B cell (primary cell): Measurements from ENCODE around the gene SLC22A17. TPM values are rescaled to one million over a fixed set of nuclear protein-coding genes. Genes with fewer than 3 reads are reported as not detected.

Source experiments
- ATAC-seq: fragments of 200-7000 bp; cut with Tn5 transposase; one replicate; pipeline ENCODE4 v1.10.0; 2021; ENCODE audit warnings: low read depth, mild to moderate bottlenecking, moderate number of reproducible peaks, moderate library complexity
- CTCF ChIA-PET: fragments of 350-600 bp; sonication (Branson Sonifier 250); formaldehyde crosslinking; loops from one replicate; lab custom pipeline; 2021; ENCODE audit warnings: antibody characterized with exemption, inconsistent platforms; lab: Charles Lee
- POLR2A ChIA-PET: fragments of 350-600 bp; sonication (Branson Sonifier 250); formaldehyde crosslinking; loops from one replicate; lab custom pipeline; 2021; ENCODE audit warnings: antibody characterized with exemption; lab: Charles Lee
- DNase-seq: peaks from one replicate; pipeline ENCODE4 v3.0.0; 2013
- H2AFZ ChIP-seq: 2 replicates; pipeline ENCODE4 v1.6.1; 2012; ENCODE audit warnings: mild to moderate bottlenecking, low read depth, low read length; ENCODE audit not compliant: insufficient read depth, poor library complexity, severe bottlenecking
- H3K27ac ChIP-seq, 2 donors: 1 replicate in 1 of 2; 2 replicates in 1 of 2; pipeline ENCODE4 v1.5.1; 2012 to 2013; ENCODE audit warnings: low read length in 2 of 2, mild to moderate bottlenecking in 2 of 2, moderate library complexity in 1 of 2
- H3K27me3 ChIP-seq, 4 experiments: fragments of 200-600 bp in 1 of 4; sonication (generic) in 1 of 4; replicated peaks in 1 of 4; 1 replicate in 2 of 4; 2 replicates in 2 of 4; pipeline versions ENCODE4 v1.6.1 to v1.7.0; 2013 to 2016; ENCODE audit warnings: low read length in 3 of 4, mild to moderate bottlenecking in 2 of 4, mixed read lengths in 1 of 4, moderate library complexity in 1 of 4; ENCODE audit not compliant: insufficient read depth in 4 of 4, control insufficient read depth in 3 of 4; ENCODE audit errors: control extremely low read depth in 1 of 4
- H3K36me3 ChIP-seq, 2 experiments: replicated peaks in 1 of 2; 1 replicate in 1 of 2; 2 replicates in 1 of 2; pipeline versions ENCODE4 v1.6.1 to v1.7.1; 2013; ENCODE audit warnings: low read length in 1 of 2; ENCODE audit not compliant: insufficient read depth in 2 of 2, control insufficient read depth in 1 of 2; ENCODE audit errors: control extremely low read depth in 1 of 2, extremely low read depth in 1 of 2
- H3K4me1 ChIP-seq, 2 donors: fragments of 200-600 bp in 1 of 2; sonication (generic) in 1 of 2; 1 replicate in 1 of 2; 2 replicates in 1 of 2; pipeline versions ENCODE4 v1.5.1 to v1.6.1; 2013 to 2017; ENCODE audit warnings: low read length in 2 of 2; ENCODE audit not compliant: control insufficient read depth in 2 of 2, insufficient read depth in 2 of 2
- H3K4me2 ChIP-seq: replicated peaks from 2 replicates; pipeline ENCODE3; 2012; ENCODE audit warnings: mild to moderate bottlenecking, low read depth, low read length; ENCODE audit not compliant: poor library complexity, severe bottlenecking
- H3K4me3 ChIP-seq, 5 experiments: fragments of 200-600 bp in 1 of 5; sonication (generic) in 1 of 5; 1 replicate in 3 of 5; 2 replicates in 2 of 5; pipeline versions ENCODE4 v1.5.1 to v1.7.0; 2011 to 2016; ENCODE audit warnings: low read length in 4 of 5, mild to moderate bottlenecking in 4 of 5, low read depth in 2 of 5, control low read depth in 1 of 5, moderate library complexity in 1 of 5; ENCODE audit not compliant: insufficient read depth in 1 of 5; ENCODE audit errors: control extremely low read depth in 1 of 5, extremely low read depth in 1 of 5
- H3K79me2 ChIP-seq: fragments of 200-600 bp; sonication (generic); one replicate; pipeline ENCODE4 v1.6.0; 2016; ENCODE audit warnings: low read length; ENCODE audit not compliant: control insufficient read depth, insufficient read depth
- H3K9ac ChIP-seq: fragments of 200-600 bp; sonication (generic); 2 replicates; pipeline ENCODE4 v1.6.1; 2017; ENCODE audit warnings: mild to moderate bottlenecking, low read length, moderate library complexity
- H3K9me3 ChIP-seq, 3 donors: one replicate each; pipeline versions ENCODE4 v1.6.1 to v1.7.1; 2013; ENCODE audit warnings: low read length in 2 of 3; ENCODE audit not compliant: control insufficient read depth in 2 of 3, insufficient read depth in 1 of 3; ENCODE audit errors: control extremely low read depth in 1 of 3
- H4K20me1 ChIP-seq: 2 replicates; pipeline ENCODE4 v1.6.0; 2012; ENCODE audit warnings: mild to moderate bottlenecking, low read length; ENCODE audit not compliant: insufficient read depth, control insufficient read depth, poor library complexity, severe bottlenecking
- H3K27ac Mint-ChIP-seq: one replicate; pipeline ENCODE4 v1.8.0; 2021; ENCODE audit warnings: mixed read lengths
- H3K27me3 Mint-ChIP-seq: one replicate; pipeline ENCODE4 v1.8.0; 2021; ENCODE audit warnings: mixed read lengths
- H3K4me1 Mint-ChIP-seq: one replicate; pipeline ENCODE4 v1.8.0; 2021; ENCODE audit warnings: mixed read lengths
- H3K4me3 Mint-ChIP-seq: one replicate; pipeline ENCODE4 v1.8.0; 2021; ENCODE audit warnings: mixed read lengths
- H3K9me3 Mint-ChIP-seq: one replicate; pipeline ENCODE4 v1.8.0; 2022; ENCODE audit warnings: mixed read lengths; ENCODE audit not compliant: insufficient read depth
- CTCF ChIP-seq: fragments of 200-600 bp; IDR thresholded peaks from one replicate; pipeline ENCODE4 v1.8.0; 2022; ENCODE audit warnings: antibody characterized with exemption, mild to moderate bottlenecking
- EZH2 ChIP-seq: IDR thresholded peaks from 2 replicates; pipeline ENCODE4 v1.6.1; 2012; ENCODE audit warnings: borderline replicate concordance, low read depth, mild to moderate bottlenecking, moderate library complexity, low read length; ENCODE audit not compliant: insufficient read depth, poor library complexity, severe bottlenecking
- WGBS: methylation state at CpG from one replicate; pipeline ENCODE4 v1.1.5; 2013; ENCODE audit warnings: missing lambda C conversion rate; ENCODE audit not compliant: insufficient coverage; 5-methylcytosine and 5-hydroxymethylcytosine counted together
- intact Hi-C: fragments of 100-400 bp; cut with micrococcal nuclease; formaldehyde crosslinking; loops from one replicate; pipeline ENCODE4 v1.10.0; 2022
- polyA plus RNA-seq: library from polyadenylated mRNA; depleted of rRNA; stranded (reverse); fragments of >200 nt; gene quantifications from 2 replicates; pipeline ENCODE4 v1.2.3, GENCODE V29; 2012
- total RNA-seq, 2 donors: library from RNA; stranded (reverse); fragments of 120-200 nt in 1 of 2; gene quantifications; 1 replicate in 1 of 2; 2 replicates in 1 of 2; pipeline versions ENCODE4 v1.2.3 to v1.2.4, GENCODE V29; 2013 to 2022

Gene SLC22A17
- total and polyA plus RNA-seq, 2 donors (not counting 1 experiment from before 2014, with no cell fraction given) = 0.89 to 0.92 TPM

GRCh38 chr14:23385642-23386265 is 33.1 kb upstream of the SLC22A17 start:
- Histone ChIP-seq H3K4me3 (no peak overlapping the region), H3K79me2 (no peaks in the 10 kb centered on the region), H3K9me3 (no peaks in the 10 kb centered on the region), H3K36me3 (no peaks in the 10 kb centered on the region), H3K4me1 (no peaks in the 10 kb centered on the region), H3K9ac (no peak overlapping the region), H3K27ac (no peak overlapping the region), H3K27me3 (peaks cover 0 to 12% (median 0%) of the 10 kb centered on the region in 4 experiments), H3K4me2 (no peak overlapping the region), H2AFZ (no peak overlapping the region), H4K20me1 (no peaks in the 10 kb centered on the region)
- DNase-seq = no peak
- ChIA-PET POLR2A (no interaction called here), CTCF (interaction anchor here (1.0 kb wide), 1 partner anchor 120 kb away, joined by 4 read pairs; no protein-coding TSS in a partner anchor)
- TF ChIP-seq EZH2 = no peak
- no peak for TF ChIP-seq CTCF
- Mint-ChIP-seq H3K9me3 (no peaks in the 10 kb centered on the region), H3K4me1 (no peaks in the 10 kb centered on the region), H3K4me3 (no peak overlapping the region), H3K27ac (no peak overlapping the region), H3K27me3 (peaks cover 35% of the 10 kb centered on the region)
- intact Hi-C loops = no loop called here
- WGBS = 97% methylated on average over 17 of the region's 18 CpGs
- no peak for ATAC-seq

- Histone ChIP-seq H3K4me3 (no peak overlapping the region), H3K27me3 (peaks cover 0 to 12% (median 0%) of the 10 kb centered on the region in 4 experiments), H2AFZ (no peak overlapping the region), H3K9me3 (no peaks in the 10 kb centered on the region), H3K36me3 (no peaks in the 10 kb centered on the region), H3K4me2 (no peak overlapping the region), H3K27ac (no peak overlapping the region), H3K79me2 (no peaks in the 10 kb centered on the region), H4K20me1 (no peaks in the 10 kb centered on the region), H3K4me1 (no peaks in the 10 kb centered on the region), H3K9ac (no peak overlapping the region)
- no peak for DNase-seq
- no peaks in the 10 kb centered on the region for H3K9me3 Mint-ChIP-seq
- no peak overlapping the region for H3K4me3 Mint-ChIP-seq
- CTCF ChIA-PET = interaction anchor here (1.0 to 1.5 kb wide), 2 partner anchors 11 to 120 kb away, joined by 4 read pairs; no protein-coding TSS in a partner anchor
- no peak overlapping the region for H3K27ac Mint-ChIP-seq
- peaks cover 31% of the 10 kb centered on the region for H3K27me3 Mint-ChIP-seq
- whole genome bisulfite sequencing = no CpG with 5 or more reads among the region's 2 CpGs
- intact Hi-C loops = no loop called here
- H3K4me1 Mint-ChIP-seq = no peaks in the 10 kb centered on the region
- TF ChIP-seq EZH2 (no peak), CTCF (no peak)
- no peak for ATAC-seq
- POLR2A ChIA-PET = no interaction called here
Observed at GRCh38 chr14:23385244-23385641, 32.6 kb upstream of the SLC22A17 start.
